ENCODE measurements around the gene TCEA2.
"Not testable (repeated sequence)": the region's sequence is repeated elsewhere in the genome, so short reads cannot be mapped to it uniquely, and the experiment has no call there.

Gene TCEA2

DNA sequence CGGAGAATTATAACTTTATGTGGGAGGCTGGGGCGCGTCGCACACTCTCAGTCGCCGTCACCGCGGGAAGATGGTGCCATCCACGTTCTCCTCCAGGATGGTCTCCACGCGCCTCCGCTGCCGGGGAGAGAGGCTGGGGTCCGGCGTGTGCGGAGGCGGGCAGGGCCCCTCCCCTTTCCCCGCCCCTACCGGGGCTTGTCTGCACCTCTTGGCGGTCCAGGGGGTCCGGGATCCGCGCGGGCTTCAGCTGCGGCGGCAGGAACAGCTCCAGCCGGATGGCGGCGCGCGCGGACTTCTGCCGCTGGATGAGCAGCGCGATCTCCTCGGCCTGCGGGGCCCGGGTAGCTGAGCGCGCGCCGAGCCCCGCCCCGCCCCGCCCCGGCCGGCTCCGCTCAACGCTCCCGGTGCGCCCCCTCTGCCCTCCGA, 20.4 kb downstream of the TCEA2 start:
- peak; percentile 62 for DNase-seq (ENCODE audit: insufficient read length, low spot score)
- FAIRE-seq = no peak
- TF ChIP-seq CTCF (IDR thresholded peaks at IDR 0.05; ENCODE audit: insufficient read depth, missing control alignments) = peak; percentile 68

DNA sequence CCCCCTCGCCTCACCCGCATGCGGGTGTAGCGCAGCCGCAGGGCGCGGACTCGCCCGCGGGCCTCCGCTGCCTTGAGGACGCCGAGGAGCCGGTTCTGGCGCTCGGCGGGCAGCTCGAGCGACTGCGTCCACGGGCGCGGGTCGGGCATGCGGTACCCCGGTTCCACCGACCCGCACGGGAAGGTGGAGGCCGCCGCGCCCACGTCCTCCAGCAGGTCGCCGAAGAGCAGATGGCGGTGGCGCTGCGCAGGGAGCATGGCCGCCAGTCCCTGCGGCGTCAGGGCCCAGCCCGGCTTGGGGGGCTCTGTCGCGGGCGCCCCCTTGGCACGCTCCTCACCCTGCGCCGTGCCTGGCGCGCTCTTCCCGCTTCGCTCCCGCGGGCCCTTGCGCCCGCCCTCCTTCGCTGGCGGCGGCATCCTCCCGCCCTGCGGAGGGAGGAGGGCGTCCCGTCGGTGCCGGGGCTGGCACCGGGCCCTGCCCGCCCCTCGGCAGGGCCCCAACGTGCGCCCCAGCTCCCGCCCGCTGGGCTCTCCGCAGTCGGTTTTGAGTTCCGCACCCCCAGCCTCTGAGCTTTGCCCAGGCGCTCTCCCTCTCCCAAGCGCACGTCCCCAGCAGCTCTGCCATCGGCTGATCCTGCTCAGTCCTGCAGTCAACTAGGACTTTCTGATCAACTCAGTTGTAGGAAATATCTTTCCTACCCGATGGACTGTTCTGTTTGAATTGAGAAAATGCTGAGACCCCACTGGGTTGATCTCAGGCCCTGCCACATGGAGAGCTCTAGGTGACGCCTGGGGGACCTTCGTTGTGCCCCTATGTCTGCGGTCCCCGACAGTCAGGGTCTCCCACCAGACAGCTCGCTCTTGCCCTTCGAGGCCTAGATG, 21.0 kb downstream of the TCEA2 start, which contains the start of gene LKAAEAR1:
TSS of gene LKAAEAR1 (minus strand) at position 595 of the 881 bp plus-strand sequence. CDS start at position 416, 179 bp downstream.
- DNase-seq (ENCODE audit: insufficient read length, low spot score) = no peak
- FAIRE-seq = no peak
- TF ChIP-seq CTCF (IDR thresholded peaks at IDR 0.05; ENCODE audit: insufficient read depth, missing control alignments) = no peak

DNA sequence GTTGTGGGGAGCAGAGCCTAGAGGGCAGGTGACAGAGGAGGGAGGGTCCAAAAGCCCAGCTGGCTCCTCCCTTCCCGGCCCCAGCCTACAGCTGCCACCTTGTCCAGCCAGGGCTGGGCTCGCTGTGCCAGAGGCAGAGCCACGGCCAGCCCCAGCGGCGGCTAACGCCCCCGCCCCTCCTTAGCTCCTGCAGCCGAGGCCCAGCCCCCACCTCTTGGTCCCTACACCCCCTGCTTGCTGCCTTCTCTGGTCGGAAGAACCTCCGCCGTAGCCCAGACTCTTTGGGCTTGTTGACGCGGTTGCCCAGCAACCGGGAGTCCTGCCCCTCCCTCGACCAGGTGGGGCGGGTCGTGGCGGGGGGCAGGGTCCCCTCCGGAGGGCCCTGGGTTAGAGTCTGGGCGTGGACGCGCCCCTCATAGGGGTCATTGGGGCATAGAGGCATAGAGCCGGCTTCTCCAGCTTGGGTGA, 21.7 kb downstream of the TCEA2 start:
- FAIRE-seq (no peak), DNase-seq (ENCODE audit: insufficient read length, low spot score) (no peak)
- TF ChIP-seq CTCF (IDR thresholded peaks at IDR 0.05; ENCODE audit: insufficient read depth, missing control alignments) = no peak

DNA sequence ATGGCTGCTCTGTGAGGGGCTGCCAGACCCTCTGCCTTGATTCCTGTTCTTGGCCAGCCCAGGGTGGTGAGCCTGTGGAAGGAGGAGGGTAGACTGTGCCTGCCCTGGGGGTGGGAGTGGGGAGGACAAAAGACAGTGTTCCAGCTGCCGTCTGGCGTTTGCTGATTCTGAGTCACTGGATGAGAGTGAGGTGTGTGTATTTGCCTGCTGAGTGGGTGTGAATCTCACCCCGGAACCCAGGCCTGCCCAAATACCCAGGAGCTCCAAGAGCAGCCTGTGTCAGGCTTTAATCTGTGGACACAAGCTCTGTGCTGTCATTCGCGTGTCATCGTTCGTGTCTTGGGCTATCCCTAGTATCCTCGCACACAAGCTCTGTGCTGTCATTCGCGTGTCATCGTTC, 23.8 kb downstream of the TCEA2 start:
- DNase-seq (ENCODE audit: insufficient read length, low spot score) (no peak), FAIRE-seq (no peak)
- no peak for TF ChIP-seq CTCF (IDR thresholded peaks at IDR 0.05; ENCODE audit: insufficient read depth, missing control alignments)

DNA sequence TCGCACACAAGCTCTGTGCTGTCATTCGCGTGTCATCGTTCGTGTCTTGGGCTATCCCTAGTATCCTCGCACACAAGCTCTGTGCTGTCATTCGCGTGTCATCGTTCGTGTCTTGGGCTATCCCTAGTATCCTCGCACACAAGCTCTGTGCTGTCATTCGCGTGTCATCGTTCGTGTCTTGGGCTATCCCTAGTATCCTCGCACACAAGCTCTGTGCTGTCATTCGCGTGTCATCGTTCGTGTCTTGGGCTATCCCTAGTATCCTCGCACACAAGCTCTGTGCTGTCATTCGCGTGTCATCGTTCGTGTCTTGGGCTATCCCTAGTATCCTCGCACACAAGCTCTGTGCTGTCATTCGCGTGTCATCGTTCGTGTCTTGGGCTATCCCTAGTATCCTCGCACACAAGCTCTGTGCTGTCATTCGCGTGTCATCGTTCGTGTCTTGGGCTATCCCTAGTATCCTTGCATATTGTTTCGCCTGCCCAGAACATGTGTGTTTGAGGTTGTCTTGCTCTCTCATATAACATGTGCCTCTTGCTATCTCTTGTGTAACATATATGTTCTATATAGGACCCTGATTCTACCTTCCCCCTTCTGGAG, 24.3 kb downstream of the TCEA2 start:
- FAIRE-seq; DNase-seq (ENCODE audit: insufficient read length, low spot score): not testable (repeated sequence)

DNA sequence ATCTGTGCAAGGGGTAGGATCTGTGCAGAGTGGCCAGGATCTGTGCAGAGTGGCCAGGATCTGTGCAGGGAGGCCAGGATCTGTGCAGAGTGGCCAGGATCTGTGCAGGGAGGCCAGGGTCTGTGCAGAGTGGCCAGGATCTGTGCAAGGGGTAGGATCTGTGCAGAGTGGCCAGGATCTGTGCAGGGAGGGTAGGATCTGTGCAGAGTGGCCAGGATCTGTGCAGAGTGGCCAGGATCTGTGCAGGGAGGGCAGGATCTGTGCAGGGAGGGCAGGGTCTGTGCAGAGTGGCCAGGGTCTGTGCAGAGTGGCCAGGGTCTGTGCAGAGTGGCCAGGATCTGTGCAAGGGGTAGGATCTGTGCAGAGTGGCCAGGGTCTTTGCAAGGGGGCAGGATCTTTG, 25.6 kb downstream of the TCEA2 start:
- not testable (repeated sequence) for FAIRE-seq; DNase-seq (ENCODE audit: insufficient read length, low spot score)

DNA sequence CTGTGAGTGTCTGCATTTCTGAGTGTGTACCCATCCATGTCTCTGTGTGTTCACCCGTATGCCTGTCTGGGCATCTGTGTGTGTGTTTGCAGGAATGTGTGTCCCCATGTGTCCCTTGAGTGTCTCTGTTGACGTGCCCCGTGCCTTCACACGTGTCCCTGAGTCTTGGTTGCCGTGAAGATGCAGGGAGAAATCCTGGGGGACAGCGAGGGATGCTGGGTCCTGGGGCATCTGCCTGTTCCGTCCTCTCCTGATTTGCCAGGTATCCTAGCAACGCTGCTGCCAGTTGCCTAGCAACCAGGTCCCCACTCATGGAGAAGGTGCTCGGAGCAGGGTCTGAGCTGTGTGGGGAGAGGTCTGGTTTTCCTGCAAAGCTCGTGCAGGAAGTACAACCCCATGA, 27.2 kb downstream of the TCEA2 start:
- TF ChIP-seq CTCF (IDR thresholded peaks at IDR 0.05; ENCODE audit: insufficient read depth, missing control alignments) = no peak
- DNase-seq (ENCODE audit: insufficient read length, low spot score) (no peak), FAIRE-seq (no peak)

DNA sequence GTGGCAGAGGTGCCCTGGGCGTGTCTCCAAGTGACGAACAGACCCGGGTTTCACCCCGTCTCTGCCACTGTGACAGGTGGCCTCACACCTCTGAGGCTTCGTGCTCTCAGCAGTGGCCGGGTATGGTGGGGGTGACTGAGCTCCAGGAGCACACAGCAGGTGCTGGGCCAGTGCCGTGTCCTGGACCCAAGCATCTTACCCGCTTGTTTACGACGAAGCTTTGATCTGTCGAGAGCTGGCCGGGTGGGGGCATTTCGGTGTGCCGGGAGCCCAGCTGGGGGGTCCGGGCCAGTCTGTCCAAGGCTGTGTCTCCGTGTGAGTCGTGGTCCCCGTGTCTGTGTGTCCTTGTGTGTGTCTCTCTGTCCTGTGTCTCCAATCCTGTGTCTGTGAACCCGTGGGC, 28.3 kb downstream of the TCEA2 start:
- TF ChIP-seq CTCF (IDR thresholded peaks at IDR 0.05; ENCODE audit: insufficient read depth, missing control alignments) = no peak
- no peak for DNase-seq (ENCODE audit: insufficient read length, low spot score)
- no peak for FAIRE-seq

Measured in D721Med (cell line).